SK-N-SH treated with all-trans-retinoic acid at 6 μM for 48 hours (cell line): ENCODE data around the gene NFIB.

ENCODE experiments used
- ATAC-seq: fragments of 200-7000 bp; cut with Tn5 transposase; 3 replicates; pipeline ENCODE4 v1.9.1; 2020; ENCODE audit warnings: mild to moderate bottlenecking, moderate library complexity
- ARNTL ChIP-seq: fragments of 450-650 bp; formaldehyde crosslinking; IDR thresholded peaks from 2 replicates; pipeline ENCODE4 v1.5.0; 2020; ENCODE audit warnings: low read depth, mild to moderate bottlenecking, moderate library complexity, borderline replicate concordance
- BACH2 ChIP-seq: fragments of 250-450 bp; sonication (Bioruptor Pico); IDR thresholded peaks from 2 replicates; pipeline ENCODE4 v1.9.0; 2021; ENCODE audit warnings: mild to moderate bottlenecking, borderline replicate concordance
- ESRRG ChIP-seq: fragments of 250-450 bp; sonication (Bioruptor Pico); IDR thresholded peaks from 2 replicates; pipeline ENCODE4 v1.6.1; 2021; ENCODE audit warnings: mild to moderate bottlenecking
- GLIS3 ChIP-seq: fragments of 250-450 bp; sonication (Bioruptor Pico); IDR thresholded peaks from 2 replicates; pipeline ENCODE4 v1.5.0; 2020; ENCODE audit warnings: mild to moderate bottlenecking, moderate library complexity
- ISL1 ChIP-seq: fragments of 250-450 bp; sonication (Bioruptor Pico); IDR thresholded peaks from 2 replicates; pipeline ENCODE4 v2.1.2; 2022; ENCODE audit warnings: mild to moderate bottlenecking, moderate library complexity
- OSR1 ChIP-seq: fragments of 250-450 bp; sonication (Bioruptor Pico); IDR thresholded peaks from 2 replicates; pipeline ENCODE4 v1.8.0; 2022; ENCODE audit warnings: moderate library complexity, mild to moderate bottlenecking, inconsistent platforms
- PPARA ChIP-seq: fragments of 250-450 bp; sonication (Bioruptor Pico); IDR thresholded peaks from 2 replicates; pipeline ENCODE4 v1.5.0; 2020; ENCODE audit warnings: mild to moderate bottlenecking, borderline replicate concordance
- RARB ChIP-seq: fragments of 250-450 bp; sonication (Bioruptor Pico); IDR thresholded peaks from 2 replicates; pipeline ENCODE4 v1.8.0; 2021; ENCODE audit warnings: mild to moderate bottlenecking, moderate library complexity
- SNAI2 ChIP-seq: fragments of 250-450 bp; sonication (Bioruptor Pico); IDR thresholded peaks from 2 replicates; pipeline ENCODE4 v1.5.0; 2020; ENCODE audit warnings: mild to moderate bottlenecking, moderate library complexity
- TCF4 ChIP-seq: fragments of 250-450 bp; sonication (Bioruptor Pico); IDR thresholded peaks from 2 replicates; pipeline ENCODE4 v1.8.0; 2021; ENCODE audit warnings: mild to moderate bottlenecking, moderate library complexity, borderline replicate concordance
- TOX ChIP-seq: fragments of 250-450 bp; sonication (Bioruptor Pico); IDR thresholded peaks from 2 replicates; pipeline ENCODE4 v1.8.0; 2021; ENCODE audit warnings: mild to moderate bottlenecking, moderate library complexity, borderline replicate concordance
- ZC3H10 ChIP-seq: fragments of 250-450 bp; sonication (Bioruptor Pico); IDR thresholded peaks from 2 replicates; pipeline ENCODE4 v1.5.1; 2021; ENCODE audit warnings: mild to moderate bottlenecking, moderate library complexity
- ZFP3 ChIP-seq: fragments of 250-450 bp; sonication (Bioruptor Pico); IDR thresholded peaks from 2 replicates; pipeline ENCODE4 v1.5.0; 2020; ENCODE audit warnings: mild to moderate bottlenecking, moderate library complexity
- ZFP30 ChIP-seq: fragments of 450-650 bp; formaldehyde crosslinking; IDR thresholded peaks from 2 replicates; pipeline ENCODE4 v1.5.0; 2022; ENCODE audit warnings: mild to moderate bottlenecking, moderate library complexity
- ZNF565 ChIP-seq: fragments of 450-650 bp; formaldehyde crosslinking; conservative IDR thresholded peaks from 2 replicates; pipeline ENCODE4 v1.5.0; 2020; ENCODE audit warnings: low read depth, mild to moderate bottlenecking, moderate library complexity
- ZNF70 ChIP-seq: fragments of 450-650 bp; formaldehyde crosslinking; IDR thresholded peaks from 2 replicates; pipeline ENCODE4 v1.5.0; 2020; ENCODE audit warnings: mild to moderate bottlenecking, moderate library complexity
- TF ChIP-seq, protein P1 (sequence below): fragments of 250-450 bp; sonication (Bioruptor Pico); IDR thresholded peaks from 2 replicates; pipeline ENCODE4 v1.8.0; 2020; ENCODE audit warnings: mild to moderate bottlenecking, moderate library complexity, borderline replicate concordance
- TF ChIP-seq, protein P2 (sequence below): fragments of 250-450 bp; sonication (Bioruptor Pico); IDR thresholded peaks from 2 replicates; pipeline ENCODE4 v1.5.0; 2020; ENCODE audit warnings: mild to moderate bottlenecking, moderate library complexity
- TF ChIP-seq, protein P3 (sequence below): fragments of 250-450 bp; sonication (Bioruptor Pico); IDR thresholded peaks from 2 replicates; pipeline ENCODE4 v1.8.0; 2021; ENCODE audit warnings: low read depth, mild to moderate bottlenecking, moderate library complexity, borderline replicate concordance
- TF ChIP-seq, protein P4 (sequence below): fragments of 250-450 bp; sonication (Bioruptor Pico); IDR thresholded peaks from 2 replicates; pipeline ENCODE4 v1.5.1; 2020; ENCODE audit warnings: low read depth, mild to moderate bottlenecking, moderate library complexity
- TF ChIP-seq, protein P5 (sequence below): fragments of 250-450 bp; sonication (Bioruptor Pico); IDR thresholded peaks from 2 replicates; pipeline ENCODE4 v1.5.1; 2021; ENCODE audit warnings: mild to moderate bottlenecking, moderate library complexity

The NFIB gene

DNA sequence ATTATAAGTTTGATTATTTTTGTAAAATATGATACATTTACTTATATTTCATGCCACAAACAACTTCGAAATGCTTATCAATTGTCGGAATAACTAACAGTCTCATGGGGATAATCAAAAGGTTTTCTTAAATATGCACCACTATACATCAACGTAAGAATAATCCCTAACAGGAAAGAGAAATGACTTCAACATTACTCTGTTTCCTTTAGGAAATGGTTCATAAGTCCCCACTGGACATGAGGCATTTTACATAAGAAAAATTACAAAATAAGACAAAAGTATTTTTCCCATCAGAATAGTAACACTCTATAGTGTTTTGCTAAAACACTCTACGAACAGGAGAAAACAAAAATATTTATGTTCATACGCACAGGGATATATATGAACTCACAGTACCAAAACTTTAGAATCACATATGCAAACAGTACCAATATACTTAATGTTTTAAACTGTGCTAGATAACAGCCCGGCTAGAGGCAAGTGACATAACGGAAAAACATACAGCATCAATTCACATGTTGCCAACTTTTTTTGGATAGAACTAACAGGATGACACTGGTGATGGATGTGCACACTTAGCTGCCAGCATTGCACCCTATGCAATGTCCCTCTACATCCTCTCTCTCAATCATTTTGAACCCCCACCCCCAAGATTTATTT, 120.5 kb downstream of the NFIB start:
- TF ChIP-seq, protein P1, sequence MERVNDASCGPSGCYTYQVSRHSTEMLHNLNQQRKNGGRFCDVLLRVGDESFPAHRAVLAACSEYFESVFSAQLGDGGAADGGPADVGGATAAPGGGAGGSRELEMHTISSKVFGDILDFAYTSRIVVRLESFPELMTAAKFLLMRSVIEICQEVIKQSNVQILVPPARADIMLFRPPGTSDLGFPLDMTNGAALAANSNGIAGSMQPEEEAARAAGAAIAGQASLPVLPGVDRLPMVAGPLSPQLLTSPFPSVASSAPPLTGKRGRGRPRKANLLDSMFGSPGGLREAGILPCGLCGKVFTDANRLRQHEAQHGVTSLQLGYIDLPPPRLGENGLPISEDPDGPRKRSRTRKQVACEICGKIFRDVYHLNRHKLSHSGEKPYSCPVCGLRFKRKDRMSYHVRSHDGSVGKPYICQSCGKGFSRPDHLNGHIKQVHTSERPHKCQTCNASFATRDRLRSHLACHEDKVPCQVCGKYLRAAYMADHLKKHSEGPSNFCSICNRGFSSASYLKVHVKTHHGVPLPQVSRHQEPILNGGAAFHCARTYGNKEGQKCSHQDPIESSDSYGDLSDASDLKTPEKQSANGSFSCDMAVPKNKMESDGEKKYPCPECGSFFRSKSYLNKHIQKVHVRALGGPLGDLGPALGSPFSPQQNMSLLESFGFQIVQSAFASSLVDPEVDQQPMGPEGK (CRISPR knock-in tag): no peak
- TF ChIP-seq ZNF70 (CRISPR knock-in tag) (no peak), TCF4 (CRISPR knock-in tag) (no peak), PPARA (no peak), ZC3H10 (CRISPR knock-in tag) (no peak)
- TF ChIP-seq, protein P2, sequence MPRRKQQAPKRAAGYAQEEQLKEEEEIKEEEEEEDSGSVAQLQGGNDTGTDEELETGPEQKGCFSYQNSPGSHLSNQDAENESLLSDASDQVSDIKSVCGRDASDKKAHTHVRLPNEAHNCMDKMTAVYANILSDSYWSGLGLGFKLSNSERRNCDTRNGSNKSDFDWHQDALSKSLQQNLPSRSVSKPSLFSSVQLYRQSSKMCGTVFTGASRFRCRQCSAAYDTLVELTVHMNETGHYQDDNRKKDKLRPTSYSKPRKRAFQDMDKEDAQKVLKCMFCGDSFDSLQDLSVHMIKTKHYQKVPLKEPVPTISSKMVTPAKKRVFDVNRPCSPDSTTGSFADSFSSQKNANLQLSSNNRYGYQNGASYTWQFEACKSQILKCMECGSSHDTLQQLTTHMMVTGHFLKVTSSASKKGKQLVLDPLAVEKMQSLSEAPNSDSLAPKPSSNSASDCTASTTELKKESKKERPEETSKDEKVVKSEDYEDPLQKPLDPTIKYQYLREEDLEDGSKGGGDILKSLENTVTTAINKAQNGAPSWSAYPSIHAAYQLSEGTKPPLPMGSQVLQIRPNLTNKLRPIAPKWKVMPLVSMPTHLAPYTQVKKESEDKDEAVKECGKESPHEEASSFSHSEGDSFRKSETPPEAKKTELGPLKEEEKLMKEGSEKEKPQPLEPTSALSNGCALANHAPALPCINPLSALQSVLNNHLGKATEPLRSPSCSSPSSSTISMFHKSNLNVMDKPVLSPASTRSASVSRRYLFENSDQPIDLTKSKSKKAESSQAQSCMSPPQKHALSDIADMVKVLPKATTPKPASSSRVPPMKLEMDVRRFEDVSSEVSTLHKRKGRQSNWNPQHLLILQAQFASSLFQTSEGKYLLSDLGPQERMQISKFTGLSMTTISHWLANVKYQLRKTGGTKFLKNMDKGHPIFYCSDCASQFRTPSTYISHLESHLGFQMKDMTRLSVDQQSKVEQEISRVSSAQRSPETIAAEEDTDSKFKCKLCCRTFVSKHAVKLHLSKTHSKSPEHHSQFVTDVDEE (CRISPR knock-in tag): no peak
- ATAC-seq: no peak

DNA sequence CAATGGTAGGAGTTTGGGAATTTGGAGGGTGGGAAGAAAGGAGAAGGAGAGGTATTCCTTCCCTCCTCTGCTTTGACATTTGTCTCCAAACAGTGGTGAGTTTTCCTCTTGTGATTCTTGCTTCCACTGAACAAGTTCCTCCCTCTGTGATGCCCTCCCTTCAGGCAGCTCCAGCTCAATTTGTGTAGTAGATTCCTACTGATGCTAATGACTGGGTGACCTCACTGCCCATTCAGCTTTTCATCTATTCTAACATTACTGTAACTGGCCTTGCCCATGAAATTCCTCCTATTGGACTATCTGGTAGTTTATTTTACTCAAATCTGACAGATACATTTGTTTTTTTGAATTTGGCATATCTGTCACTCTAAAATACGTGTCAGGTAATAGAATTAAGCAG, 121.4 kb downstream of the NFIB start:
- ATAC-seq: no peak
- TF ChIP-seq ZFP3 (CRISPR knock-in tag): no peak
- no peak for TF ChIP-seq RARB (CRISPR knock-in tag)
- TF ChIP-seq ZFP30: no peak
- no peak for TF ChIP-seq ZC3H10 (CRISPR knock-in tag)
- TF ChIP-seq ISL1 (CRISPR knock-in tag): no peak
- no peak for TF ChIP-seq TOX (CRISPR knock-in tag)
- no peak for TF ChIP-seq SNAI2 (CRISPR knock-in tag)
- no peak for TF ChIP-seq ZNF565
- no peak for TF ChIP-seq TCF4 (CRISPR knock-in tag)
- TF ChIP-seq, protein P2 (CRISPR knock-in tag): no peak
- no peak for TF ChIP-seq ARNTL
- TF ChIP-seq, protein P3, sequence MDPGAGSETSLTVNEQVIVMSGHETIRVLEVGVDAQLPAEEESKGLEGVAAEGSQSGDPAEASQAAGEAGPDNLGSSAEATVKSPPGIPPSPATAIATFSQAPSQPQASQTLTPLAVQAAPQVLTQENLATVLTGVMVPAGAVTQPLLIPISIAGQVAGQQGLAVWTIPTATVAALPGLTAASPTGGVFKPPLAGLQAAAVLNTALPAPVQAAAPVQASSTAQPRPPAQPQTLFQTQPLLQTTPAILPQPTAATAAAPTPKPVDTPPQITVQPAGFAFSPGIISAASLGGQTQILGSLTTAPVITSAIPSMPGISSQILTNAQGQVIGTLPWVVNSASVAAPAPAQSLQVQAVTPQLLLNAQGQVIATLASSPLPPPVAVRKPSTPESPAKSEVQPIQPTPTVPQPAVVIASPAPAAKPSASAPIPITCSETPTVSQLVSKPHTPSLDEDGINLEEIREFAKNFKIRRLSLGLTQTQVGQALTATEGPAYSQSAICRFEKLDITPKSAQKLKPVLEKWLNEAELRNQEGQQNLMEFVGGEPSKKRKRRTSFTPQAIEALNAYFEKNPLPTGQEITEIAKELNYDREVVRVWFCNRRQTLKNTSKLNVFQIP (CRISPR knock-in tag): no peak
- TF ChIP-seq, protein P1 (CRISPR knock-in tag): no peak
- no peak for TF ChIP-seq ESRRG (CRISPR knock-in tag)
- TF ChIP-seq ZNF70 (CRISPR knock-in tag): no peak
- no peak for TF ChIP-seq GLIS3 (CRISPR knock-in tag)
- TF ChIP-seq BACH2 (CRISPR knock-in tag): no peak
- TF ChIP-seq, protein P4, sequence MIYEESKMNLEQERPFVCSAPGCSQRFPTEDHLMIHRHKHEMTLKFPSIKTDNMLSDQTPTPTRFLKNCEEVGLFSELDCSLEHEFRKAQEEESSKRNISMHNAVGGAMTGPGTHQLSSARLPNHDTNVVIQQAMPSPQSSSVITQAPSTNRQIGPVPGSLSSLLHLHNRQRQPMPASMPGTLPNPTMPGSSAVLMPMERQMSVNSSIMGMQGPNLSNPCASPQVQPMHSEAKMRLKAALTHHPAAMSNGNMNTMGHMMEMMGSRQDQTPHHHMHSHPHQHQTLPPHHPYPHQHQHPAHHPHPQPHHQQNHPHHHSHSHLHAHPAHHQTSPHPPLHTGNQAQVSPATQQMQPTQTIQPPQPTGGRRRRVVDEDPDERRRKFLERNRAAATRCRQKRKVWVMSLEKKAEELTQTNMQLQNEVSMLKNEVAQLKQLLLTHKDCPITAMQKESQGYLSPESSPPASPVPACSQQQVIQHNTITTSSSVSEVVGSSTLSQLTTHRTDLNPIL (CRISPR knock-in tag): no peak
- no peak for TF ChIP-seq OSR1 (CRISPR knock-in tag)
- TF ChIP-seq, protein P5, sequence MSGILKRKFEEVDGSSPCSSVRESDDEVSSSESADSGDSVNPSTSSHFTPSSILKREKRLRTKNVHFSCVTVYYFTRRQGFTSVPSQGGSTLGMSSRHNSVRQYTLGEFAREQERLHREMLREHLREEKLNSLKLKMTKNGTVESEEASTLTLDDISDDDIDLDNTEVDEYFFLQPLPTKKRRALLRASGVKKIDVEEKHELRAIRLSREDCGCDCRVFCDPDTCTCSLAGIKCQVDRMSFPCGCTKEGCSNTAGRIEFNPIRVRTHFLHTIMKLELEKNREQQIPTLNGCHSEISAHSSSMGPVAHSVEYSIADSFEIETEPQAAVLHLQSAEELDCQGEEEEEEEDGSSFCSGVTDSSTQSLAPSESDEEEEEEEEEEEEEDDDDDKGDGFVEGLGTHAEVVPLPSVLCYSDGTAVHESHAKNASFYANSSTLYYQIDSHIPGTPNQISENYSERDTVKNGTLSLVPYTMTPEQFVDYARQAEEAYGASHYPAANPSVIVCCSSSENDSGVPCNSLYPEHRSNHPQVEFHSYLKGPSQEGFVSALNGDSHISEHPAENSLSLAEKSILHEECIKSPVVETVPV (CRISPR knock-in tag): no peak
- TF ChIP-seq, all 23 proteins: peak for 0
